HG03342 (cell line): ENCODE measurements around the gene CLCN2.
A peak's percentile ranks its signal among the peaks of the same experiment; 100 is the strongest.

Experiments used
- ATAC-seq: cut with Tn5 transposase; IDR thresholded peaks from one replicate; pipeline ENCODE4 v1.9.1; 2021; ENCODE audit warnings: mild to moderate bottlenecking, moderate library complexity; ENCODE audit not compliant: unreplicated experiment

The CLCN2 gene

GRCh38 chr3:184381261-184382224 is 20.1 kb upstream of the CLCN2 start:
- ATAC-seq, result no peak

DNA sequence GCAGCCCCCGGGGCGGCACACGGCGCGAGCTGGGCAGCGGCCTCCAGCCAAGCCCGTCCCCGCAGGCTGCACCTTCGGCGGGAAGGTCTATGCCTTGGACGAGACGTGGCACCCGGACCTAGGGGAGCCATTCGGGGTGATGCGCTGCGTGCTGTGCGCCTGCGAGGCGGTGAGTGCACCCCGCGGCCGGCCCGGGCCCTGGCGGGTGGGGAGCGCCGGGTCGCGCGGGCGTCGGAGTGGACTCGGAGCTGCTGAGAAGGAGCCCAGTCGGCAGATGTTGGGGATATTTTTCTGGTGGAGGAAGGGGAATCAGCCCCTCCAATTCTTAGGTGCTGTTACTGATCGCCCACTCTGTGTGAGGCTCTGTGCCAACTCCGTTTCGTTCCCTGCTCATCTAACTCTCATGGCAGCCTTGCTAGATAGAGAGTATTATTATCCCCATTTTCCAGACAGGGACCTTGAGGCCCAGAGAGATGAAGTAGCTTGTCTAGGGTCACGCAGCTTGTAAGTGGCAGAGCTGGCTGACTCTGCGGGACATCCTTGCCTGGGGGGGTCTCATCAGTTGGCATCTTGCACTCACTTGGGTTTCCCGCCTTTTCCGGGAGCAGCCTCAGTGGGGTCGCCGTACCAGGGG is 19.3 kb upstream of the CLCN2 start:
- ATAC-seq, result no peak

GRCh38 chr3:184380185-184380626 is 18.8 kb upstream of the CLCN2 start:
- ATAC-seq, result no peak

- no peak for ATAC-seq
These were observed 18.2 kb upstream of the CLCN2 start, which contains the start of gene CHRD for GRCh38 chr3:184379358-184380184. CHRD (plus strand) TSS chr3:184380054; CDS start chr3:184380319, 265 bp downstream.

DNA sequence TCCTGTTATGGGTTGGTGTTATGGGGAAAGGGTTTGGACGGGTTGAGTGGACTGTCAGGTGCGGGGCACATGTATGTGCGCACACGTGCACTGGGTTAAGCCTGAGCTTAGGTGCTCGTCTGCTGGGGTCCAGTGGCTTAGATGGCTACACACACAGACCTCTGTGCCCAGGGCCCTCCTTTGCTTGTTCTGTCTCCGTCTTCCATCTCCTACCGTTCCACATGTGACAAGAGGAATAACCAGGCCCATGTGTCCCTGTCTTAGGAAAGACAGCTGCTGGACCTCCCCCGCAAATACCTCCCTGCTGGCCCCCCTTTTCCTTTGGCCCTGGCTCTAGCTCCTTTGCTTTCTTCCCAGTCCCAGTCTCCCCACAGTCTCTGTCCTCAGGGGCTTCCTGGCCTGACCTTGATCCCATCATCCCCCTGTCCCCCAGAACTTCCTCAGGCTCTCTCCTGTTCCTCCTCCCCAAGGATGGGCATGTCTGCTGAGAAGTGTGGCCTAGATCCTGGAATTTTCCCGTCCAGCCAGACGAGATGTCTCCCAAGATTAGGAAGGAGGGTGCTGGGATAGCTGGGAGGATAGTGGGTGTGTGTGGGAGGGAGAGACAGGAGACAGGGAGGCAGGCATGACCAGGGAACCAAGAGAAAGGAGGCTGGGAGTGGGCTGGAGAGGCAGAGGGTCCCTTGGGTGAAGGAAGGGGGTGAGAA is 17.4 kb upstream of the CLCN2 start:
- ATAC-seq, result no peak

DNA sequence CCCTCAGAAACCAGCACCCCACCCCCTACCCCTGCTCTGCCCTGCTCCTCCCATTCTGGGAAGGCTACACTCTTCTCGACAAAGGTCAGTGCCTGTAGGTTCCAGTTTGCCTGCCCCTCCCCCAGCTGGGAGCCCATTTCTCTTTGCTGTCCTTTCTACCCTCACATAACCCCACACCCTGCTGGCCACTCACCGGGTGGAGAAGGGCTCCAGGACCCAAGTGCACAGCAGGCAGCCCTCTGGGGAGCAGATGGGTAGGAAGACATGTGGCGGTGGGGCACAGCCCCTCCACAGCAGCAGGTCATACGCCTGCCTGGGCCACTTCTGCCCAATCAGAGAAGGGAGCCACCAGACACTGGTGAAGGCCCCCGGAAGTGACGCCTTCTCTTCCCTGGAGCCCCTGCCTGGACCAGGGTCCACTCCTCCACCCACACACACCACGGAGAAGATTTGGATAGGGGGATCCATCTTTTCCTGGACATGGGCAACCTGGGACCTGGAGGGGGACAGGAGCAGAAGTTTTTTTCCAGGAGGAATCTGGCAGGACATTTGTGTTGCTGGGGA is 16.6 kb upstream of the CLCN2 start, which contains the start of gene THPO:
Gene THPO, minus strand, starts transcription at position 326 of the 564 bp plus-strand sequence. CDS start 1,948 bp downstream, outside the sequence.
- ATAC-seq, result no peak

DNA sequence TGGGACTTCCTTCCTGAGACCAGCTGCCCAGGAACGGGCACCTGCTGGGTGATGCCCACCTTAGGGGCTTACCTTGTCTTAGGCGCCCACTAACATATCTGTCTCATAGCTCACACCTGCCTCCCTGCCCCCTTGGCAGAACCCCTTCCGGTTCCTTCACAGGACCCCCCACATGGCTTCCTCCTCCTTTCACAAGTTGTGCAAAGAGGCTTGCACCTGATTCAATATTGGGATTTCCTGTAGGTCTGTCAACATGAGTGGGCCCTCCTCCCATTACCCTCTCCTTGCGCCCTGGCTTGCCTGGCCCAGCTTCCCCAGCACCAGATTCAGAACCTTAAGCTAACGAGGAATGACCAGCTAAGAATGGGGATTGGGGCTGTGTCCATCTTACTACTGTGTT is 16.0 kb upstream of the CLCN2 start:
- no peak for ATAC-seq

- ATAC-seq, result no peak
These were observed 14.5 kb upstream of the CLCN2 start for GRCh38 chr3:184375747-184376461.

- no peak for ATAC-seq
These were observed 12.0 kb upstream of the CLCN2 start for GRCh38 chr3:184373422-184373821.

- ATAC-seq, result no peak
These were observed 11.5 kb upstream of the CLCN2 start for GRCh38 chr3:184372911-184373310.

- ATAC-seq, result no peak
These were observed 11.0 kb upstream of the CLCN2 start for GRCh38 chr3:184372296-184372821.

DNA sequence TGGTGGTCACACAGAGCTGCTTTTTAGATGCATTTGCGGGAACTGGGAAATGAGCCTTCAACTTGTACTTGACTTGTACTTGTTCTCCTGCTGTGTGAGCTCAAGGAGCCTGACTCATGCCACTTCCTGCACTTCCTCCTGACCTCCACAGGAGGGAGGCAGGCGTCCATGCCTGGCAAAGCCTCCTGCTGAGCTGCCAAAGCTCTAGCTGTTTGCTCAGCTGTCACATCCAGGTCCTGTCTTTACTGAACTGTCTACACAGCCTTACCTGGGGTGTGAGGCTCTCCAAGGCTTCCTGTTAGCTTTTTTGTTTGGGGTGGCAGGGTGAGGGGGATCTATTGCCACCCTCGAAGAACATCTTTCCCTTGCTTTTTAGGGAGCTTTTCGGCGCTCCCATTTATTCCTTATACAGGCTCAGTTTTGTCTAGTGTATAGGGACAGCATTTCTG is 10.2 kb upstream of the CLCN2 start:
- ATAC-seq, result peak; percentile 79

- no peak for ATAC-seq
These were observed 7.3 kb upstream of the CLCN2 start for GRCh38 chr3:184368586-184369183.

GRCh38 chr3:184368116-184368515 is 6.7 kb upstream of the CLCN2 start:
- ATAC-seq, result no peak

GRCh38 chr3:184366619-184367289 is 5.3 kb upstream of the CLCN2 start:
- ATAC-seq, result no peak

GRCh38 chr3:184362668-184363546 is 1.5 kb upstream of the CLCN2 start:
- ATAC-seq, result peak; percentile 87
